ENCODE results near the gene STARD7. TPM values are rescaled to one million over a fixed set of nuclear protein-coding genes. Genes with fewer than 3 reads are reported as not detected.

Gene STARD7
- total RNA-seq, 1 donor from 2014 or later, result 100 TPM

GRCh38 chr2:96148410-96149217, 60.0 kb downstream of the STARD7 start:
- TF ChIP-seq CTCF (IDR thresholded peaks at IDR 0.05; ENCODE audit: partially characterized antibody, unreplicated experiment), result no peak
- DNase-seq, result peak; percentile 58
- Mint-ChIP-seq H3K27ac (ENCODE audit: unreplicated experiment) (peak overlapping the region; percentile 38), H3K4me1 (ENCODE audit: low read depth, unreplicated experiment) (peaks cover 26% of the 10 kb centered on the region), H3K9me3 (ENCODE audit: unreplicated experiment) (peaks cover 10% of the 10 kb centered on the region), H3K36me3 (ENCODE audit: unreplicated experiment) (no peaks in the 10 kb centered on the region), H3K4me3 (ENCODE audit: unreplicated experiment) (peak overlapping the region; percentile 25), H3K27me3 (ENCODE audit: unreplicated experiment) (peaks cover 11% of the 10 kb centered on the region)

- no peak for DNase-seq
- Mint-ChIP-seq H3K4me1 (ENCODE audit: low read depth, unreplicated experiment) (peaks cover 20% of the 10 kb centered on the region), H3K27ac (ENCODE audit: unreplicated experiment) (peak overlapping the region; percentile 33)
Measured at GRCh38 chr2:96147593-96148201, 60.9 kb downstream of the STARD7 start.

GRCh38 chr2:96146881-96147592, 61.6 kb downstream of the STARD7 start:
- peaks cover 16% of the 10 kb centered on the region for H3K4me1 Mint-ChIP-seq (ENCODE audit: low read depth, unreplicated experiment)
- H3K9me3 Mint-ChIP-seq (ENCODE audit: unreplicated experiment), result peaks cover 6% of the 10 kb centered on the region
- H3K36me3 Mint-ChIP-seq (ENCODE audit: unreplicated experiment), result no peaks in the 10 kb centered on the region
- peaks cover 9% of the 10 kb centered on the region for H3K27me3 Mint-ChIP-seq (ENCODE audit: unreplicated experiment)
- no peak for DNase-seq
- TF ChIP-seq CTCF (IDR thresholded peaks at IDR 0.05; ENCODE audit: partially characterized antibody, unreplicated experiment), result no peak
- no peak overlapping the region for H3K27ac Mint-ChIP-seq (ENCODE audit: unreplicated experiment)
- H3K4me3 Mint-ChIP-seq (ENCODE audit: unreplicated experiment), result no peak overlapping the region

More at GRCh38 chr2:96147593-96148201, 60.9 kb downstream of the STARD7 start:
- peaks cover 11% of the 10 kb centered on the region for H3K27me3 Mint-ChIP-seq (ENCODE audit: unreplicated experiment)
- no peak overlapping the region for H3K4me3 Mint-ChIP-seq (ENCODE audit: unreplicated experiment)
- no peaks in the 10 kb centered on the region for H3K36me3 Mint-ChIP-seq (ENCODE audit: unreplicated experiment)
- no peak for TF ChIP-seq CTCF (IDR thresholded peaks at IDR 0.05; ENCODE audit: partially characterized antibody, unreplicated experiment)
- peaks cover 8% of the 10 kb centered on the region for H3K9me3 Mint-ChIP-seq (ENCODE audit: unreplicated experiment)

- Mint-ChIP-seq H3K27ac (ENCODE audit: unreplicated experiment) (no peak overlapping the region), H3K36me3 (ENCODE audit: unreplicated experiment) (no peaks in the 10 kb centered on the region), H3K4me3 (ENCODE audit: unreplicated experiment) (no peak overlapping the region), H3K9me3 (ENCODE audit: unreplicated experiment) (peaks cover 3% of the 10 kb centered on the region), H3K4me1 (ENCODE audit: low read depth, unreplicated experiment) (peaks cover 12% of the 10 kb centered on the region), H3K27me3 (ENCODE audit: unreplicated experiment) (peaks cover 9% of the 10 kb centered on the region)
- TF ChIP-seq CTCF (IDR thresholded peaks at IDR 0.05; ENCODE audit: partially characterized antibody, unreplicated experiment), result no peak
- no peak for DNase-seq
Measured at GRCh38 chr2:96146153-96146880, 62.3 kb downstream of the STARD7 start.
